Bronchial epithelial cell (primary cell): ENCODE data around the gene SMIM35. TPM values are rescaled to one million over a fixed set of nuclear protein-coding genes. Genes with fewer than 3 reads are reported as not detected.
A peak's percentile ranks its signal among the peaks of the same experiment; 100 is the strongest.

Experiments
- DNase-seq: peaks from one replicate; pipeline ENCODE4 v3.0.0-alpha.2; 2010; ENCODE audit warnings: low read depth
- FAIRE-seq: peaks from 2 replicates; lab custom pipeline; 2011; peaks lifted over from hg19 to GRCh38; lab: Jason Lieb, UNC
- H3K27me3 ChIP-seq: 2 replicates; pipeline ENCODE4 v1.5.1; 2011; ENCODE audit warnings: low read length; ENCODE audit not compliant: control insufficient read depth, insufficient read depth
- H3K36me3 ChIP-seq: 2 replicates; pipeline ENCODE4 v1.5.1; 2011; ENCODE audit warnings: low read length; ENCODE audit not compliant: control insufficient read depth, insufficient read depth
- H3K4me3 ChIP-seq: 2 replicates; pipeline ENCODE4 v1.5.1; 2011; ENCODE audit warnings: mild to moderate bottlenecking, low read depth, low read length, control low read depth
- total RNA-seq: library from RNA; depleted of rRNA; stranded (reverse); fragments of >200 nt; gene quantifications from 2 replicates; pipeline ENCODE4 v1.2.1, GENCODE V29; 2014
- TF ChIP-seq, protein P1 (sequence below): IDR thresholded peaks from 2 replicates; pipeline ENCODE4 v1.5.1; 2011; ENCODE audit warnings: mild to moderate bottlenecking, moderate library complexity, low read length, control low read depth, inconsistent platforms; ENCODE audit not compliant: insufficient read depth, severe bottlenecking

Gene SMIM35
- total RNA-seq, 1 donor from 2014 or later: not detected

DNA sequence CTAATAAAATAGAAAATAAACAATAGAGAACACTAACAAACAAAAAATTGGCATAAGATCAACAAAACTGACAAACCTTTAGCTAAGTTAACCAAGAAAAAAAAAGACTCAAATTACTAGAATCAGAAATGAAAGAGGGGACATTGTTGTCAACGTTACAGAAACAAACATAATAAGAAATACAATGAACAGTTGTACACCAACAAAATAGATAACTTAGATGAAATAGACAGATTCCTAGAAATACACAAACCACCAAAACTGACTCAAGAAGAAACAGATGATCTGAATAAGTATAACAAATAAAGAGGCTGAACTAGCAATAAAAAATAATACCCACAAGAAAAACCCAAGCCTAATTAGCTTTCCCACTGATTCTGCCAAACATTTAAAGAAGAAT lies 44.6 kb downstream of the SMIM35 start:
- peaks cover 4% of the 10 kb centered on the region for H3K27me3 ChIP-seq

DNA sequence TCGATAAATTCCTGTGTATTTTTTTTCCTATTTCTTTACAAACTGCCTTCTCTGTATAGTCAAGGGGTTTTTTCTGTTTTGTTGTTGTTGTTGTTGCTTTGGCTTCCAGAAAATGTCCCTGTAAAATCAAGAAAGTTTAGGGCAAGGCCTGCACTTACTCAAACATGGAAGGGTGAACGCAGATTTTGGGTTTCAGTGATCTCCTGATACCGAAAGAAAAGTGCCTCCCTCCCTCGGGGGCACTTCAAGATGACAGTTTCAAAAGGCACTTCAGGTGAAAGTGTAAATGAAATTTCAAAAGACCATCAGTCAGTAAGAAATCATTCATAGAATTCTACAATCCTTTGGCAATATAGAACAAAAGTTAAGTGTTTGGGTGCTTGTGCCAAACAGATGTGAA lies 53.3 kb downstream of the SMIM35 start:
- TF ChIP-seq, protein P1, sequence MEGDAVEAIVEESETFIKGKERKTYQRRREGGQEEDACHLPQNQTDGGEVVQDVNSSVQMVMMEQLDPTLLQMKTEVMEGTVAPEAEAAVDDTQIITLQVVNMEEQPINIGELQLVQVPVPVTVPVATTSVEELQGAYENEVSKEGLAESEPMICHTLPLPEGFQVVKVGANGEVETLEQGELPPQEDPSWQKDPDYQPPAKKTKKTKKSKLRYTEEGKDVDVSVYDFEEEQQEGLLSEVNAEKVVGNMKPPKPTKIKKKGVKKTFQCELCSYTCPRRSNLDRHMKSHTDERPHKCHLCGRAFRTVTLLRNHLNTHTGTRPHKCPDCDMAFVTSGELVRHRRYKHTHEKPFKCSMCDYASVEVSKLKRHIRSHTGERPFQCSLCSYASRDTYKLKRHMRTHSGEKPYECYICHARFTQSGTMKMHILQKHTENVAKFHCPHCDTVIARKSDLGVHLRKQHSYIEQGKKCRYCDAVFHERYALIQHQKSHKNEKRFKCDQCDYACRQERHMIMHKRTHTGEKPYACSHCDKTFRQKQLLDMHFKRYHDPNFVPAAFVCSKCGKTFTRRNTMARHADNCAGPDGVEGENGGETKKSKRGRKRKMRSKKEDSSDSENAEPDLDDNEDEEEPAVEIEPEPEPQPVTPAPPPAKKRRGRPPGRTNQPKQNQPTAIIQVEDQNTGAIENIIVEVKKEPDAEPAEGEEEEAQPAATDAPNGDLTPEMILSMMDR: no peak
- no peaks in the 10 kb centered on the region for H3K36me3 ChIP-seq
- no peak overlapping the region for H3K4me3 ChIP-seq
- DNase-seq (no peak), FAIRE-seq (no peak)
- H3K27me3 ChIP-seq: peaks cover 6% of the 10 kb centered on the region

More for the DNA sequence above, 44.6 kb downstream of the SMIM35 start:
- TF ChIP-seq, protein P1: no peak
- Histone ChIP-seq H3K36me3 (no peaks in the 10 kb centered on the region), H3K4me3 (no peak overlapping the region)
- no peak for FAIRE-seq
- DNase-seq: no peak

GRCh38 chr11:118028626-118029025 lies 58.1 kb downstream of the SMIM35 start:
- Histone ChIP-seq H3K36me3 (no peaks in the 10 kb centered on the region), H3K4me3 (no peak overlapping the region), H3K27me3 (no peaks in the 10 kb centered on the region)
- TF ChIP-seq, protein P1: no peak
- no peak for DNase-seq
- FAIRE-seq: no peak

DNA sequence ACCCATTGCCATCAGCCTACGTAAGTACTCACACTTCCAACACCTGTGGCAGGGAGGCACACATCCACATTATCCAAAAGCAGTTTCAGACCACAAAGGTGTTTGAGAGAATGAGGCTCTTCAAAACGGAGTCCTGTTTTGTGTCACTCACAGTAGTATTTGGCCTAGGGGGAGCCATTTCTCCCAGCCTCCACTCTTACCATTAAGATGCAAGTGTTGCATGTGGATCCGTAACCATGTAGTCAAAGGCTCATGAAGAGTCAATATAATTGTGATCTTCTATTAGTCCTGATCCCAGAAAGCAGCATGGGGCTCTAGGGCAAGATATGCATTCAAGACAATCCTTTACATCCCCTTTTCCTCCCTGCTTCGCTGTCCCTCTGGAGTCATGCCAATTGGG lies 59.1 kb downstream of the SMIM35 start:
- no peak for DNase-seq
- Histone ChIP-seq H3K27me3 (no peaks in the 10 kb centered on the region), H3K4me3 (no peak overlapping the region), H3K36me3 (no peaks in the 10 kb centered on the region)
- no peak for FAIRE-seq
- TF ChIP-seq, protein P1: no peak

GRCh38 chr11:118021146-118021545 lies 65.6 kb downstream of the SMIM35 start:
- no peak overlapping the region for H3K4me3 ChIP-seq
- DNase-seq (no peak), FAIRE-seq (no peak)
- TF ChIP-seq, protein P1: no peak
- H3K36me3 ChIP-seq: no peaks in the 10 kb centered on the region
- H3K27me3 ChIP-seq: peaks cover 2% of the 10 kb centered on the region

DNA sequence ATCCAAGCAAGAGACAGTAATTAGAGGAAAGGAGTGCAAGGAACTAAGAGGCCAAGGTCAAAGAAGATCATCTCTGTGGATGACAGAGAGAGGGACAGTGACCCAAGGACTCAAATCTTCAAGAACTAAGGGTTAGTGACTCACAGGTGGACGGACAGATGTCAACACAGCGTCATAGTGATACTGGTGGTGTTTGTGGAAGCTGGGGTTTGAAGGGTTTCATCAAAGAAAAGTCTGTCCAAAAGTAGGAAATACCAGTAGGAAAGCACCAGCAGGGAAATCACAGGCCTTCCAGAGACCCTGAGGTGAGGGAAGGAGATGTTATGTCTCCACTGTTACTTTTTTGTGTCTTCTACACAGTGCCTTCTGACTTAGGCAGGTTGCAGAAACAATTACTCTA lies 68.4 kb downstream of the SMIM35 start:
- FAIRE-seq (peak; percentile 89), DNase-seq (no peak)
- H3K4me3 ChIP-seq: no peak overlapping the region
- TF ChIP-seq, protein P1: no peak
- H3K27me3 ChIP-seq: peaks cover 2% of the 10 kb centered on the region
- H3K36me3 ChIP-seq: no peaks in the 10 kb centered on the region
